GM19438 (cell line): ENCODE data around the gene SERGEF.

Experiments
- ATAC-seq: cut with Tn5 transposase; IDR thresholded peaks from one replicate; pipeline ENCODE4 v1.9.1; 2021; ENCODE audit warnings: low read depth; ENCODE audit not compliant: unreplicated experiment

The SERGEF gene

DNA sequence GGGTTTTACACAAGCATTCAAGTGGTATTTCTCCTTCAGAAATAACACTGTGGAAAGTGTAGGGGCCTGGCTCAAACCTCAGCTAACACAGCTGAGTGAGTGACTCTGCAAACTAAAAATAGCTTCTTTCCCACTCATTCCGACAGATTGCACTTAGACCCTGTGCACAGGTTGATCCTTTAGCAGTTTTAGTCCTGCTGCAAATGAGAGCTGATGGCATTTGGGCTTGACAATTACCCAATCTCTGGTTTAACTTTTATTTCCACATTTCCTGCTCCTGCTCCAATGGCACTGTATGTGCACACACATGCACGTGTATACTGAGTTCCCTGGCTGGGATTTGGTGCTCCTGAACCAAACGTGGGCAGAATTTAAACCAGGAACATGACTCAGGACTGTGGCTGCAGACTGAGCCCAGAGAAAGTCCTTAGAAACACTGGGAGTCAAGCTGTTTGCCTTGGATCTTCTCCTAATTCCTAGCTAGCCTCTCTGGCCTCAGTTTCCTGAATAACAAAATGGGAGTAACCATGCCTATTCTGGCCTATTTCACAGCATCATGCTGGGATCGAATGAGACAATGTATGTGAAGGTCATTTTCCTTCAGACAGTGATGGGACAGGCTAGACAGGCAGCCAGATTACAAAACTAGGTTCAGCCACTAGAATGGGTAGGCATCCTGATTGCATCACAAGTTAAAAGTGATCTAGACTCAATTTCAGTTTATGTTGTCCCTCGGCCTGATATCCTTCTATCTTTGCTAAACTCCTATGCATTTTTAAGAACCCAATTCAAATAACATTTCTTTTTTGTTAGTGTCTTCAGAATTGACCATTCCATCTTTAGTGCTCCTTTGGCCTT lies 58.2 kb downstream of the SERGEF start:
- no peak for ATAC-seq

DNA sequence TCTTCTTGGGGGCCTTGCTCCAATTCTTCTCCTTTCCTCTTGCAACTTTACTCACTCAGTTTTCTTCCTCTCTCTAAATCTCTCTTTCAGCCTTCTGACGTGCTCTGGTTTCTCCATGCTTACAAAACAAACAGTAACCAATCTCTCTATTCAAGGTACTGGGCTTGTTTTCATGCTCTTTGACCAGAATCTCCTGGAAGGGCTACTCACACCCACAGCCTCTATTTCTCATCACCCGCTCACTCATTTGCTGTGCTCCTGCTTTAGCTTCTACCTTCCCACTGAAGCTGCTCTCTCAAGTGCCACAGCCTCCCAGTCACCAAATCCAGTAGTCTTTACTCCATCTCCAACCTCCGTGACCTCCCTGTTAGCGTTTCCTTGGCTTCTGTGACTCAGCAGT lies 60.4 kb downstream of the SERGEF start:
- no peak for ATAC-seq

DNA sequence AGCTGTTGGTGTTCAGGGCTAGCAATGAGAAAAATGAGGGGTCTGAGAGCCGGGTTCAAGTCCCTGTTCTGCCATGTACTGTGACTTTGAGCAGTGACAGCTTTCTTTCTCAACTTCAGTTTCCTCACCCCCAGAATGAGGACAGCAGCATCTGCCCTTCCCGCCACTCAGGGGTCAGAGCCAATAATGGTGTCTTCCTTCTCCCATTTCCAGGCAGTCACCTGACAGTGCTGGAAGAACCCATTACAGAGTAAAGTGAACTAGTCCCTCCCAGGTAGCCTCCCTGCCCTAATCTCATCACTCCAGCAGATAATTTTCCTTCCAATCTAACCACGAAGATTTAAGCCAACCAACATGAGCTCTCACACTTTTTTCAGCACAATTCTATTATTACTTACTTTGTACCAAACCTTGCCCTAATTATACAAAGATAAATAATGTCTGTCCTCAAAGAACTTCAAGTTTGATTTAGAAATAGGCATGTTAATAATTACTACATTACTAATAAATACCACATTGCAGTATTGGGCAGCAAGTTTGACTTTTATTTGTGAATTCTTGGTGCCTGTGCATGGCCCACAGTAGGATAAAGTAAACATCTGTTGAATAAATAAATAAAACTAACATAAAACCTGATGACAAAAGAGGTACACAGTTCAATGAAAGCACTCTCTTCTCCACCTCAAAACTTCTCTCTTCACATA lies 61.0 kb downstream of the SERGEF start:
- ATAC-seq: no peak

DNA sequence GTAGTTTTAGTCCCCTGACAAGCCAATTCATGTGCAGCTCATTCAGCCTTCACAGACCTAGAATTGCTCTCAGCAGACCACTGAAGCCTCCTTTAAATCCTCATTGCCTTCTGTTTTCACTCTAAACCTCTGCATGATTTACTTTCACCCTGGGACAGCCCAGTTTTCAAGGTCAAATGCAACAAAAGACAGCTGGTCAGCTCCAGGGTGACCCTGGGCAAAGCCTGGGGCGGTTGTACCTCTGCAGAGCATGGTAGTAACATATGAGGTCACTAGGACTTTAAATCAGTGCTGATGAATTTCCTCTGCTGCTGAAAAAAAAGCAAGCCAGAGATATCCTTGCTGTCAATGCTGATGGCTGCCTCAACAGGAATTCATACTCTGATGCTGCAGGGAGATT lies 62.2 kb downstream of the SERGEF start:
- no peak for ATAC-seq

DNA sequence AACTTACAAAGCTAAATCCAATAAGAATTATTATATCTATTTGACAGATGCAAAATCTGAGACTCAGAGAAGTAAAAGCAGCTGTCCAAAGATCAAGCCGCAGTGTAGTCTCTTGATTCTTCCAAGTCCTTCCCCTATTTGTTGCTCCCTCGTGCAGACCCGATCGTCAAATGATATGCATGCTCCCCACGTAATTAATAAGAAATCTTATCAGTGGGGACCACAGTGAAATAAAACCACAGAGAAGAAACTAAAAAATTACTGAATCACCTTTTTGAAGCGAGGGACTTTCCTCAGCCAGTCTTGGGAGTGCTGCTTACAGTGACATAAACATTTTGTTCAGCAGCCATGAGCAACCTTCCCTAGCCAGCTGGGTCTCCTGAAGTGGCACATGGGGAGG lies 64.6 kb downstream of the SERGEF start:
- no peak for ATAC-seq

DNA sequence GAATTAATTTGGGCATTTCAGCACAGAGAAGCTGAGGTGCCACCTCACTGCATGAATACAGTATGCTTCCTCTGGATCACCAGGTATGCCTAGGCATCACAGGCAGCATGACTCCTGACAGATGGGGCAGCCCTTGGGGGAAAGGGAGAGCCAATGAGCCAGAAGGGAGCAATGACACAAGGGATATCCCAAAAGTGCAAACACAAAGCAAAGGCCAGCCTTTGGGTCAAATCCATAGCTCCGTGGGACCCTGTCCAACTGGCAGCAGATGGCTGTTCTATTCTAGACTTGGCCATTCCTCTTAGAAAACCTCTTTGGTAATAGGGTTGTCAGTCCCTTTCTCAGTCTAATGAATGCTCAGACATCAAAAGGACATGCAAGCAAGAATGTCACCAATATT lies 73.3 kb downstream of the SERGEF start:
- ATAC-seq: no peak

DNA sequence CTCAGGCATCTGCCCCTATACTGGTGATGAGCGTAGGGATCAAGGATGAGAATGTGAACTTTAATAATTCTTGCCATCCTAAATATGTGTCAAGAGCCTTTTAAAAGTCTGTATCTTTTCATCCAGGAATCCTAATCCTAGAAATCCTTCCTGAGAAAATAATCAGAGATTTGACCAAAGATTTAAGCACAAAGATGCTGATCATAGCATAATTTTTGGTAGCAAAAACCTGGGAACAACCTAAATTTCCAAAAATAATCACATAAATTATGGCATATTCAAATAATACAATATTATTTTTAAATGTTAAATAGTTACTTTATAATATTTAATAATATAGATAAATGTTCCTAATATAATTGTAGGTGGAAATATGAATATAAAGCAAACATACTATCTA lies 76.1 kb downstream of the SERGEF start:
- ATAC-seq: no peak

DNA sequence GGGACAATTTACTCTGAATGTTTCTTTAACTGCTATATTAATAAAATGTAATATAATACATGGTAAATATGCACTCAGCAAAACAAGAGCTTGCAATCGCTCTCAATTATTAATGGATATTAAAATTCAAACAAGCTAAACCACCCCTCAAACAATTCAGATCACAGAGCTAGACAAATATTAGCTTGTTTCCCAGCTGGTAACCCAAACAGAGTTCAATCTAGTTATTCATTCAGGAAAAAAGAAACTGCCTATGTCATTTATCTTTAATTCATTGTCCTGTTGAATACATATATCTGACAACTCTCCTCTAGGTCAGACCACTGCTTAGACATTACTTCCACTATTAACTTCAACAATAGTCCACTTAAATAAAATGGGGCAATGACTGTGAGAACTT lies 78.7 kb downstream of the SERGEF start:
- ATAC-seq: no peak

DNA sequence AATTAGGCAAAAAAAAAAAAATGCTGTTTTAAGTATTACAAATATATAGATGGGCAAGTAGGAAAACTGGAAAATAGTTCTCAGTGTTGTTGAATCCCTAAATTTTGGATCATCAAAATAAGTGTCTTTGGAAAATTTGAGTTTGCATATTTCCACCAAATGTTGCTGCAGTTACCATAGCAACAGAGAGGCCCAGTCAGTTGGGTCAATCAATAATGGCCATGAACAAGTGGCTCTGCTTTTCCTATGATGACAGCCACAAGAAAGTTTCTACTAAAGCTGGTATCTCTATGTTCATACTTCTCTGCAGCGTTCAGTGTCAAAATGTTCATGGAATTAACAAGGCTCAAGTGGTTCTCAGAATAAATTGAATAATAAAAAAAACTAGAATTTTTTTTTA lies 79.1 kb downstream of the SERGEF start:
- no peak for ATAC-seq

DNA sequence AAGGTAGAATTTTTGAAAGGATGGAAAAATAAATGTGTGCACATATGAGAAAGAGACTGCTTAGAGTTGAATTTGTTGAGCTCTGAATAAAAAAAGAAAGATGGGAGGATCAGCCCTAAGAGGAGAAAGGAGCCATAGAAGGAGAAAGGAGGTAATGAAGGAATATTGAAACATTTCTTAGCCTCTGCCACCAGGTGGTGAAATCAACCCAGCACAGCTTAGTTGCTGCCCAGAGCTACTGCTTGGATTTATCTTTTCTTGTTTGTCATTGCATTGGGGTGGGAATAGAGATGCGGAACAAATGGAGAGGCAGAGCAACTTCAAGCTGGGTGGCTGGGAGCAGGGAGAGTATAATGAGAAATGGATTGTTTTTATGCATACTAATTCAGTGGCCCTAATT lies 80.4 kb downstream of the SERGEF start:
- no peak for ATAC-seq

DNA sequence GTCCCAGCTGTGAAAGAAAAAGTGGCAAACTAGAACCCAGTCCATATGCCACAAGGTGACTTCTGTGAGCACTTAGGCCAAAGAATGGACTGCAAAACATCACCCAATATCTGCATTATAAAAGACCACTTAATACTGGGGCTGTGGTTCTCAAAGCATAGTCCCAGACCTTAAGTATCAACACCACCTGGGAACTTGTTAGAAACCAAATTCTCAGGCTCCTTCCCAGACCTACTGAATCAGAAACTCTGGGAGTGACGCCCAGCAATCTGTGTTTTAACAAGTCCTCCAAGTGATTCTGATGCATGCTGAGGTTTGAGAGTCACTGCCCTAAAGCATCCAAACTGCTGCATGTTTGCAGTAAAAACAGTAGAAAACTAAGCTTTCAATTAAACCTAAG lies 81.3 kb downstream of the SERGEF start:
- no peak for ATAC-seq

DNA sequence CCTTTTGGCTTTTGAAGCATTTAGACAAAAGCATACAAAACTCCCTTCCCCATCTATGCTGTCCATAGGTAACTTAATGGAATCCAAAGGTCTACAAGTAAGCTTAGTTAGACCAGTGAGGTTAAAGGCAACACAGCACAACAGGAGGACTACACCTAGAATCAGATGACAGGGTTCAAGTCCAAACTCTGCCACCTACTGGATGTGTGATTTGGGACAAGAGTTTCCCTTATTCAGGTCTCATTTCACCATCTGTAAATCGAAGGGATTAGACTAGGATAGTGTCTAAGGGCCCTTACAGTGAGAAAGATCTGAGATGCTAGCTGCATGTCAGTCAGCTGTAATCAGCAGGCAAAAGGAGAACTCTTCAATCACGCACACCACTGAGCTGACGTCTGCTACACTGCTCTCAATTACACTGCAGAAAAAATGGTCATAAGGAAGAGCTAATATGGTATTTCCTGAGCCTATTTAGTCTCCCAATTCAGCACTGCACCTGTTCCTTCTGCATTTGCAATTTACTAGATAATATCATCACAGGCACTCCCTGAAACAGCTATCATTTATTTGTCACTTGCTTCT lies 82.2 kb downstream of the SERGEF start:
- ATAC-seq: no peak

DNA sequence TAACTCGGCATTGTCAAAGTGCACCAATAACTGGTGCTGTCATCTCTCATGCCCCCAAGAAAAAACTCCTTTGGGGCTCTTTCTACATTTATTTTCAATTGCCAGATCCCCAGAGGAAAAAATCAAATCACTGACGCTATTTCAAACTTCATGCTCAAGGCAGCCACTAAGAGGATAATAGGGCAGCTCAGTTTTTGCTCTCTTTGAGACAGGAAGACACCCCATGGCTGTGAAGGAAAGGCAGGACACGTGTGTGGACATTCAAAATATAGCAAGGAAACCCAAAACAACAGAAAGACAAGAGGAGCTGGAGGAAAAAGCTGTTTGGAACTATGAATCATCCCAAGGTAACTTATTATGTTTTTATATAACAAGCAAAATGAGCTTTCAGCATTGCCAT lies 83.7 kb downstream of the SERGEF start:
- no peak for ATAC-seq

DNA sequence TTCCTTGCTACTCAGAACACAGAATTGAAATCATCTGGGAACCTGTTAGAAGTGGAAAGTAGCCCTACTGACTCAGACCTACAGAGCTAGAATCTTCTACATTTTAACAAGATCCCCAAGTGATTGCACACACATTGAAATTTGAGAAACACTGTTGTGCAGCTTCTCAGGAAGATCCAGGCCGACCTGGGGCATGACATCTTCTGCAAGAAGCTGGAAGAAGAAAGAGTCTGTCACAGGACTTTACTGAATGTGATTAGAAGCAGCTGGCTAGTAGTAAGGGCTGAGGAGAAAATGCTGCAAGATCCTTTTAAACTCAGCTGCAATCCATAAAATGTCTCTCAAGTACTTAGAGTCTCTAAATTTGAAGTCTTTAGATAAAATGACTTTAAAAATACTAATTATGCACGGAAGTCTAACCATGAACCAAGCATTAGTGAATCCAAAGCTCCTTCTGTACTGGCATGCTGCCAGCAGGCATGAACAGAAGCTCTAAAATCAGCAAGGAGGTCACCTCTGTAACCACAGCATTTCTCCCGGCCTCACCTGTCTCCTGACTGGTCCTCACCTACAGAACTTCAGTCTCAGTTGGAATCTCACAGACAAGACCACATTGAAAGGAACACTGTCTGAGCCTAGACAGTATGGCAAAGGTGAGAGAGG lies 85.0 kb downstream of the SERGEF start:
- ATAC-seq: no peak

DNA sequence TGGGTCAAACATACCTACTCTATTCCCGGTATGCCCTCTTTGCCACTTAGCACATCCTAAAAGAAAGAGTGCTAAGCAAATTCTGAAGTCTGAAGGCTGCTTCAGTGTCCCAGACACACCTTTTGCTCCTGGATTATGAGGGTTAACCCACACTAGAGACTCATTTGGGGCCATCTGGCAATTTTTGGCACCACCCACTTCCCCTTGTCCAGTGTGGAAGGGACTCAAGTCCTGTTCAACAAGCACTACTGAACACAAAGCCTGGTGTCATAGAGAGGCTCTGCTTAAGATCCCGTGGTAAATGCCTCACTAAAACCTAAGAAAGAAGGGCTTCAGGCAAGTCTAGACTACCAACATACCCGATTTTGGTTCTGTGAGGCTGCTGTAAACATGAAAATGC lies 85.8 kb downstream of the SERGEF start:
- ATAC-seq: no peak

DNA sequence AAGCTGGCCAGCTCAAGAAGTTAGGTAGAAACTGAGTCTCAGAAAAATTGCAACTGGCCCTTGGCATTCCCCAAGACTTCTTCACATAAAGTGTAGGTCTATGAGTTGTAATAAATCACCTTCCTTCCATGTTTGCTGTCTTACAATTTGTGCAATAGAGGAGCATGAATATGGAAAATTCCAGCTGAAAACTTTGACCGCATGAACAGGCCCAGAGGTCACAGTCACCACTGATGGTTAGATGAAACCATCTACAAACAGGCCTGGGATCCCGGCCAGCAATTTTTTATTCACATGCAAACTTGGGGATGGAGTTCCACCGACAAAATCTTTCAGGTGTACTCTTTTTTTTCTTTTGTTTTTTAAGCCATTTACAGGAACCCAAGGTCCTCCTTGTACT lies 88.1 kb downstream of the SERGEF start:
- ATAC-seq: no peak

DNA sequence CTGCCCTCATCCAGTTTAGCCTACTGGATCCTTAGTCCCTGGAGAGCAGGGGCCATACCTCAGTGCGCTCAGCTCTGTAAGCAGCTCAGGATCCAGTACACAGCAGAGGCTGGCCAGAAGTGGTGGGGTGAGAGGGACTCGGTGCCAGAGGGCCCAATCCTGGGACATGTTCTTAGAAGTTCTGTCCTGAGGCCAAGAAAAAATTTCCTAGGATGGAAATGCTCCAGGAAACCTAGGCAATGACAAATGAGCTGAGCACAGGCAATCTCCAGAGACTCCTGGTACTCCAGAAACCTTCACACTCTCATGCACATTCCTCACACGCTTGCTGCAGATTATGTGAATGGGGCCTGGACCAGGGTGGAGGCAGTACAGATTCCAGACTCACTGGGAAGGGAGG lies 89.6 kb downstream of the SERGEF start:
- no peak for ATAC-seq

DNA sequence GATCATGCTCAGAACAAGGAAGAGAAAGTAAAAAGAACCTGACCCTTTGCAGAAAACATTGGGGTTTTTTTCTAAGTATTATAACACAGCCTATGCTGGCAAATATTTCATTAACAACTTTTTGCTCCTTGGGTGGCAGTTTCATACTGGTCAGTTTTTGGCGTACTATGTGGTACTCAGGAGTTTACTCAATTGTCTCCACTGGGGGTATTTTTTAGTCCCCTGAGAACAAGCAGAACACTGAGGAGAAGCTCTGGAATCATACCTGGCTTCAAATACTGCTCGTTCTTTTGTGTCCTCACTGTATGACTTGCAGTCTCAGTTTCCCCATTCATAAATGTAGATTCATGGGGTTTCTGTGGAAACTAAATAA lies 90.4 kb downstream of the SERGEF start:
- no peak for ATAC-seq

DNA sequence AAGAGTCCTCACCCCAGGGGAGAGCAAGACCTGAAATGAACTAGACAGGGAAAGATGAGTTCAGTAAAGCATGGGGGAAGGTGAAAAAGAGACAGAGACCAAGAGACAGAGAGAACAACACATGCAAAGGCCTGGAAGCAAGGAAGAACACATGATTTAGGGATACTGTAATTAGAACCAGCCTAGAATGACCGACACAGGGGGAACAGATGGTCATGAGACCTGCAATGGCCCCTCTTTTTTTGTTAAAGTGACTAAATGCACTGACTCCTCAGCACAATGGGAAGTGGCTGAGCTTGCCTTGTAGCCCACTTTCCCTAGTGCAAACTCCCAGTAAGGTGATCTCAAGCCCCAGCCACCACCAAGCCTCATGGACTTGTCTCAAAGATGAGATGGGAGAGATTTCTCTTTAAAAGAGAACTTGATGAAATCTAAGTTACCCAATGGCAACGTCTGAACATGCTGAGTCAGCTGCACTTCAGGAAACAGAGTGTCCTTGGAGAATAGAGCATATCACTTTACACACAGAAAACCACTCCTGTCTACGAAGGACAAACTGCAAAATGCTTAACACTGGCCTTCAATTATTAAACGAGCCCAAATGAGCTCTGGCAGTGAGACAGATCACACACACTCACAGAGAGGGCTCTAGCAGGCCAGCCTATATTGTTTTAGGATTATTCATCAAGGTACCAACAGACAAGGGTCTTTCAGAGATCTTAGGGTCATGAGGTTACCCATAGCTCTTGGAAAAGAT lies 91.0 kb downstream of the SERGEF start:
- ATAC-seq: no peak

DNA sequence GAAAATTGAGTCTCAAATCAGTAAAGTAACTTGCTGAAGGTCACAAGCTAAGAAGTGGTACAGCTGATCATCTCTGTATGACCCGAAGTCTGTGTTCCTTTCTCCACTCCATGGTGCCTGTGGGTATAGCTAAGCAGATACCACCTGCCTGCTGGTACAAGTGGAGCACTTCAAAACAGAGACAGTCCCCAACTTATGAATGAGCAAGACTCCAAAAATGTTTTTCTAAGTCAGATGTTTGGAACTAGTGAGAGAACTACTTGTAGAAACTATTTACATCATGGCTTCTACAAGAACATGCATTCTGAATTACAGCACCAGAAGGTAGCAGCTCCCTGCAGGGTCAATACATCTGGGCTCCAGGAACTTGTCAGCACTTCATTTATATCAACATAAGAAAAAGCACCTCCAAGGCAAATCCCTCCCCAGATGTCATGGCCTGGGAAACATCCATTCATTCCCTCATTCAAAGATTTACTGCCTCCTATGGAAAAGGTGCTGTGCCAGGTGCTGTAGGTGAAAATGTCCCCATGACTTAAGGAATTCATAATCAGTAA lies 94.7 kb downstream of the SERGEF start:
- no peak for ATAC-seq
